Neutrophil (primary cell): Measurements from ENCODE around the gene FGF14.

Source experiments
- H3K27ac ChIP-seq: fragments of 200-600 bp; sonication (generic); 2 replicates; pipeline ENCODE4 v1.5.1; 2016; ENCODE audit warnings: mild to moderate bottlenecking, moderate library complexity
- H3K27me3 ChIP-seq: fragments of 200-600 bp; sonication (generic); 2 replicates; pipeline ENCODE4 v1.6.0; 2016; ENCODE audit warnings: mild to moderate bottlenecking
- H3K36me3 ChIP-seq: fragments of 200-600 bp; sonication (generic); 2 replicates; pipeline ENCODE4 v1.5.1; 2017
- H3K4me1 ChIP-seq, 2 experiments: fragments of 200-600 bp in 1 of 2; sonication (generic) in 1 of 2; 1 replicate in 1 of 2; 2 replicates in 1 of 2; pipeline versions ENCODE4 v1.5.1 to v1.6.1; 2013 to 2016; ENCODE audit warnings: low read depth in 1 of 2, low read length in 1 of 2, mild to moderate bottlenecking in 1 of 2, moderate library complexity in 1 of 2; ENCODE audit not compliant: control insufficient read depth in 1 of 2, insufficient read depth in 1 of 2
- H3K4me3 ChIP-seq, 2 experiments: fragments of 200-600 bp in 1 of 2; sonication (generic) in 1 of 2; 1 replicate in 1 of 2; 2 replicates in 1 of 2; pipeline ENCODE4 v1.5.1; 2013 to 2016; ENCODE audit warnings: low read depth in 1 of 2, low read length in 1 of 2, mild to moderate bottlenecking in 1 of 2, moderate library complexity in 1 of 2
- H3K9me3 ChIP-seq: fragments of 200-600 bp; sonication (generic); 2 replicates; pipeline ENCODE4 v1.5.1; 2016
- TF ChIP-seq, protein P1 (sequence below): fragments of 200-600 bp; sonication (generic); IDR thresholded peaks from 2 replicates; pipeline ENCODE4 v1.5.1; 2016; ENCODE audit warnings: antibody characterized with exemption

Gene FGF14

DNA sequence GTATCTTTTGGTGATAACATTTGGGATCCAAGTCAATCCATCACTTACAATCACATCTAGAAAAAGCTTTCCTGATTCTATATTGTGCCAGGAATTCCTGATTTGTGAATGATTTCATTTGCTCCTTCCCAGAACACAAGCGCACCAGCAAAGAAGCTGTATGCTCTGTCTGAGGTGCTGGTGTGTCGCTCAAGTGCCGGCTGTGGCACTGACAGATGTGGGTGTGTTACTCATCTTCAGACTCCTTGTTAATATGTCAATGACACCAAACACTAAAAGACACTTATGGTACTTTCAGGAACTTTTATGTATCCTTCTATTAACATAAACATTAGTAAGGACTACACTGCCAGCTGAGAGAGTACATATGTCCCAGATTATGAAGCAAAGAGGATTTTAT, 520.3 kb downstream of the FGF14 start:
- no peak overlapping the region for H3K4me3 ChIP-seq
- no peaks in the 10 kb centered on the region for H3K36me3 ChIP-seq
- no peaks in the 10 kb centered on the region for H3K9me3 ChIP-seq
- H3K4me1 ChIP-seq = no peaks in the 10 kb centered on the region
- no peaks in the 10 kb centered on the region for H3K27me3 ChIP-seq
- no peak overlapping the region for H3K27ac ChIP-seq
- TF ChIP-seq, protein P1, sequence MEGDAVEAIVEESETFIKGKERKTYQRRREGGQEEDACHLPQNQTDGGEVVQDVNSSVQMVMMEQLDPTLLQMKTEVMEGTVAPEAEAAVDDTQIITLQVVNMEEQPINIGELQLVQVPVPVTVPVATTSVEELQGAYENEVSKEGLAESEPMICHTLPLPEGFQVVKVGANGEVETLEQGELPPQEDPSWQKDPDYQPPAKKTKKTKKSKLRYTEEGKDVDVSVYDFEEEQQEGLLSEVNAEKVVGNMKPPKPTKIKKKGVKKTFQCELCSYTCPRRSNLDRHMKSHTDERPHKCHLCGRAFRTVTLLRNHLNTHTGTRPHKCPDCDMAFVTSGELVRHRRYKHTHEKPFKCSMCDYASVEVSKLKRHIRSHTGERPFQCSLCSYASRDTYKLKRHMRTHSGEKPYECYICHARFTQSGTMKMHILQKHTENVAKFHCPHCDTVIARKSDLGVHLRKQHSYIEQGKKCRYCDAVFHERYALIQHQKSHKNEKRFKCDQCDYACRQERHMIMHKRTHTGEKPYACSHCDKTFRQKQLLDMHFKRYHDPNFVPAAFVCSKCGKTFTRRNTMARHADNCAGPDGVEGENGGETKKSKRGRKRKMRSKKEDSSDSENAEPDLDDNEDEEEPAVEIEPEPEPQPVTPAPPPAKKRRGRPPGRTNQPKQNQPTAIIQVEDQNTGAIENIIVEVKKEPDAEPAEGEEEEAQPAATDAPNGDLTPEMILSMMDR = no peak

DNA sequence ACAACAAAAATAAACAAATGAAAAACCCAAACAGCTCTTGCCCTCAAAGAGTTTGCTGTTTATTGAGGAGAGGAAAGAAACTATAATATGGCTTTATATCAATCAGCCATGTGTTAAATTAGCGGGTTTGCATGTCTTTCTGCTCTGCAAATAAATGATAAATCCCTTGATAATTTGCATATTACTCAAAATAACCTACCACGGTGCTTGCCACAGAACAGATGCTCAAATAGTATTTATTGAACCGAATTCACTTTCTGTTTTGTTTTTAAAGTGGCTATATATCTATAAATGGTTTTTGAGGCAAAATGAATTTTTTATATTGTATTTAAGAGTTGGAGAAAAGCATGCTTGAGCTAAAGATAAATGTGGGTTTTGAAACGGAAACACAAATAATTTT, 521.3 kb downstream of the FGF14 start:
- Histone ChIP-seq H3K27me3 (no peaks in the 10 kb centered on the region), H3K4me1 (no peaks in the 10 kb centered on the region), H3K4me3 (no peak overlapping the region), H3K9me3 (no peaks in the 10 kb centered on the region), H3K27ac (no peak overlapping the region), H3K36me3 (no peaks in the 10 kb centered on the region)
- TF ChIP-seq, protein P1 = no peak

DNA sequence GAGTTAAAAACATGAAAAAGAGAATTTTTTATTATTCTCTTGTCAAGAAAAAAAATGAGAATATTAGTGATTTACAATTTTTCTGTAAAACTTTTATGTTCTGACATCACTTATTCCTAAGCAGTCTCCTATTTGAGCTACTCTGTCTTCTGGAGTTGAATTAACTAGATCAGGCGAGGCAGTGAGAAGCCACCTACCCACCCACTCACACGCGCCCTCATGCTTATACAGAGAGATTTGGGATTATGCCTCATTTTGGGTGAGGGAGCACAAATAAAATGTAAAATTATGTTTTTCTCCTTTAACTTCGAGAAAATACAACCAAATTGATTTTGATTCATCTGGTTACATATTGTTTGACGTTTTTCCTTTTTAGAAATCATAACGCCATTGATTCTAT, 524.9 kb downstream of the FGF14 start:
- Histone ChIP-seq H3K36me3 (no peaks in the 10 kb centered on the region), H3K9me3 (no peaks in the 10 kb centered on the region), H3K4me1 (no peaks in the 10 kb centered on the region), H3K4me3 (no peak overlapping the region), H3K27ac (no peak overlapping the region), H3K27me3 (no peaks in the 10 kb centered on the region)
- TF ChIP-seq, protein P1 = no peak

DNA sequence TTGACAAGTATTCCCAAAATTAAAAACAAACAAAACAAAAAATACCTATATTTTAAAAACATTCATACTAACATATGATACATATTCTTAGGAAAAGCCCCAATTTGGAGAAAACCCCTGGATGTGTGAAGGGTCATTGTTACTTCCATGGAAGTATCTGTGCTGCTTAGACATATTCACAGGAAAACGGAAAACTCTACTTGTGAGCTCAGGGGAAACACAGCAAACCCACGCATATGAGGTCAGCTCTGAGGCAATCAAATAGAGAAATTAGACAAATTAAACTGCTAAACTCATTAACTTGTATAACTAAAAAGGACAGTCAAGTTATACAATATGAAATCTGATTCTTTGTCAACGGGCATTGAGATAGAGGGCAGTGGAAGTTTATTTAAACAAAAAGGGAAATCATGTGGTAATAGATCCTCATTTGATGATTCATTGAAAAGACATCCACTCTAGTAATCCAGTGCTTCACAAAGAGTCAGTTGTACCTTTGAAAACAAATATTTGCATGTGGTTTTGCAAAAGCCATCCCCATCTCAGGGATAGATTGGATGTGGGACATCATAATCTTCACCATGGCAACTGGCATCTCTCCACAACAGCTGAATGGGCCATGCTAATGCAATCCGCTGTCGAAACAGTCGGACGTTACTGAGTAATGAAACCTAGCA, 526.0 kb downstream of the FGF14 start:
- TF ChIP-seq, protein P1 = no peak
- no peak overlapping the region for H3K4me3 ChIP-seq
- H3K27ac ChIP-seq = no peak overlapping the region
- no peaks in the 10 kb centered on the region for H3K27me3 ChIP-seq
- H3K9me3 ChIP-seq = no peaks in the 10 kb centered on the region
- no peaks in the 10 kb centered on the region for H3K4me1 ChIP-seq
- no peaks in the 10 kb centered on the region for H3K36me3 ChIP-seq

DNA sequence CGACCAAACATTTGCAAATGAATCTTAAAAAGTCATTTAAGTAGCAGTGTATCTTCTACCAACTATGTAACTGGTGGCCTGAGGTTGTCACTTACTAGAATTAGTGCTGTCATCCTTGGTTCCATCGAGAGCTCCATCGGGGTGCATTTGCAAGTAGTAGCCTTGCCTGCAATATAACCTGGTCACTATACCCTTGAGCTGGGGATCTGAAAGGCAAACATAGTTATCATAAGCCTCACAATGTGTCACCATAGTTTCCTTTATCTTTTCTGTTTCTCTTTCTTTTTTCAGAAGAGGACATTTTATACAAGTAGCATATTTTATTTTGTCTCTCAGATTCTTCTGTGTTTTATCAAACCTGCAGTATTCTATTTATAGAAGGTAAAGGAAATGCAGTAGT, 526.8 kb downstream of the FGF14 start:
- Histone ChIP-seq H3K9me3 (no peaks in the 10 kb centered on the region), H3K4me1 (no peaks in the 10 kb centered on the region), H3K4me3 (no peak overlapping the region), H3K27ac (no peak overlapping the region), H3K27me3 (no peaks in the 10 kb centered on the region), H3K36me3 (no peaks in the 10 kb centered on the region)
- TF ChIP-seq, protein P1 = no peak
